Anterior cingulate cortex (tissue), 58 donors: ENCODE data around the gene ROR2.
A peak's percentile ranks its signal among the peaks of the same experiment; 100 is the strongest.
"Not testable (repeated sequence)": the region's sequence is repeated elsewhere in the genome, so short reads cannot be mapped to it uniquely, and the experiment has no call there.

Source experiments
- DNase-seq, 58 donors: peaks; one replicate each; lab custom pipeline; 2025; lab: John Stamatoyannopoulos, UW

Gene ROR2

GRCh38 chr9:91949946-91950664 lies at the start of gene ROR2:
ROR2 (minus strand) TSS chr9:91950228.
- DNase-seq: peak in 9 of 58 donors; percentile 3 to 45 (median 12)

- DNase-seq: no peak
Observed at GRCh38 chr9:91995000-91995655, 45.1 kb upstream of the ROR2 start.

GRCh38 chr9:91994422-91994821 lies 44.4 kb upstream of the ROR2 start:
- no peak for DNase-seq

- no peak for DNase-seq
Observed at GRCh38 chr9:91992461-91993041, 42.5 kb upstream of the ROR2 start.

GRCh38 chr9:91991721-91992341 lies 41.8 kb upstream of the ROR2 start:
- no peak for DNase-seq

- no peak for DNase-seq
Observed at GRCh38 chr9:91986248-91986647, 36.2 kb upstream of the ROR2 start.

GRCh38 chr9:91985692-91986091 lies 35.7 kb upstream of the ROR2 start:
- DNase-seq: no peak

- DNase-seq: peak in 2 of 58 donors; percentile 1 to 4
Observed at GRCh38 chr9:91978740-91979414, 28.8 kb upstream of the ROR2 start.

- DNase-seq: not testable (repeated sequence)
Observed at GRCh38 chr9:91975254-91975653, 25.2 kb upstream of the ROR2 start.

GRCh38 chr9:91972711-91973110 lies 22.7 kb upstream of the ROR2 start:
- no peak for DNase-seq

- no peak for DNase-seq
Observed at GRCh38 chr9:91972076-91972626, 22.1 kb upstream of the ROR2 start.

GRCh38 chr9:91967259-91967658 lies 17.2 kb upstream of the ROR2 start:
- no peak for DNase-seq

GRCh38 chr9:91966503-91966902 lies 16.5 kb upstream of the ROR2 start:
- DNase-seq: no peak

- DNase-seq: no peak
Observed at GRCh38 chr9:91963711-91964240, 13.7 kb upstream of the ROR2 start.

GRCh38 chr9:91960367-91960766 lies 10.3 kb upstream of the ROR2 start:
- DNase-seq: no peak

- no peak for DNase-seq
Observed at GRCh38 chr9:91958174-91958573, 8.1 kb upstream of the ROR2 start.

GRCh38 chr9:91954841-91955471 lies 4.9 kb upstream of the ROR2 start:
- DNase-seq: peak in 2 of 58 donors; percentile 14

- DNase-seq: no peak
Observed at GRCh38 chr9:91953718-91954117, 3.7 kb upstream of the ROR2 start.

- DNase-seq: no peak
Observed at GRCh38 chr9:91951944-91952520, 2.0 kb upstream of the ROR2 start.
